UCSD-AML1 (cell line): ENCODE results near the gene PDE10A.

ENCODE experiments used
- DNase-seq: peaks from one replicate; lab custom pipeline; 2025; ENCODE audit not compliant: unreplicated experiment; lab: John Stamatoyannopoulos, UW

The PDE10A gene

GRCh38 chr6:165656581-165657324, 6.3 kb downstream of the PDE10A start:
- DNase-seq, result no peak

GRCh38 chr6:165655191-165655590, 7.8 kb downstream of the PDE10A start:
- no peak for DNase-seq

GRCh38 chr6:165654144-165654543, 8.9 kb downstream of the PDE10A start:
- no peak for DNase-seq

- no peak for DNase-seq
These were observed 9.4 kb downstream of the PDE10A start for GRCh38 chr6:165653607-165654006.

- DNase-seq, result no peak
These were observed 9.8 kb downstream of the PDE10A start for GRCh38 chr6:165653196-165653595.

GRCh38 chr6:165652766-165653165, 10.3 kb downstream of the PDE10A start:
- no peak for DNase-seq

- DNase-seq, result no peak
These were observed 13.6 kb downstream of the PDE10A start for GRCh38 chr6:165649166-165650137.

GRCh38 chr6:165647041-165647440, 16.0 kb downstream of the PDE10A start:
- no peak for DNase-seq

- DNase-seq, result no peak
These were observed 17.1 kb downstream of the PDE10A start for GRCh38 chr6:165645919-165646318.

GRCh38 chr6:165644586-165645266, 18.3 kb downstream of the PDE10A start:
- no peak for DNase-seq

GRCh38 chr6:165643015-165643414, 20.0 kb downstream of the PDE10A start:
- DNase-seq, result no peak

GRCh38 chr6:165641672-165642156, 21.3 kb downstream of the PDE10A start:
- DNase-seq, result no peak

GRCh38 chr6:165640806-165641205, 22.2 kb downstream of the PDE10A start:
- no peak for DNase-seq

GRCh38 chr6:165638530-165638929, 24.5 kb downstream of the PDE10A start:
- no peak for DNase-seq

- DNase-seq, result no peak
These were observed 25.5 kb downstream of the PDE10A start for GRCh38 chr6:165637586-165637985.

GRCh38 chr6:165636402-165637048, 26.5 kb downstream of the PDE10A start:
- DNase-seq, result no peak

GRCh38 chr6:165635965-165636364, 27.1 kb downstream of the PDE10A start:
- no peak for DNase-seq

- DNase-seq, result no peak
These were observed 28.8 kb downstream of the PDE10A start for GRCh38 chr6:165634101-165634880.

GRCh38 chr6:165632194-165632593, 30.8 kb downstream of the PDE10A start:
- no peak for DNase-seq

GRCh38 chr6:165630544-165630953, 32.5 kb downstream of the PDE10A start:
- DNase-seq, result no peak
